NB4 (cell line): ENCODE data around the gene LIN54.

Experiments used
- DNase-seq: peaks from one replicate; pipeline ENCODE4 v3.0.0; 2010; ENCODE audit warnings: low read depth
- H3K4me3 ChIP-seq: one replicate; pipeline ENCODE4 v1.5.1; 2011; ENCODE audit warnings: mild to moderate bottlenecking, low read depth, low read length, moderate library complexity
- MYC ChIP-seq: IDR thresholded peaks from 2 replicates; pipeline ENCODE4 v1.6.1; 2011; ENCODE audit warnings: low read depth, low read length
- POLR2A ChIP-seq: IDR thresholded peaks from 2 replicates; pipeline ENCODE4 v1.6.1; 2011; ENCODE audit warnings: mild to moderate bottlenecking; ENCODE audit not compliant: insufficient read length; ENCODE audit errors: extremely low read depth
- TF ChIP-seq, protein P1 (sequence below): IDR thresholded peaks from 2 replicates; pipeline ENCODE4 v1.6.1; 2011; ENCODE audit warnings: low read depth, low read length
- TF ChIP-seq, protein P2 (sequence below): IDR thresholded peaks from one replicate; pipeline ENCODE4 v1.5.1; 2012; ENCODE audit warnings: low read depth, low read length

Gene LIN54

DNA sequence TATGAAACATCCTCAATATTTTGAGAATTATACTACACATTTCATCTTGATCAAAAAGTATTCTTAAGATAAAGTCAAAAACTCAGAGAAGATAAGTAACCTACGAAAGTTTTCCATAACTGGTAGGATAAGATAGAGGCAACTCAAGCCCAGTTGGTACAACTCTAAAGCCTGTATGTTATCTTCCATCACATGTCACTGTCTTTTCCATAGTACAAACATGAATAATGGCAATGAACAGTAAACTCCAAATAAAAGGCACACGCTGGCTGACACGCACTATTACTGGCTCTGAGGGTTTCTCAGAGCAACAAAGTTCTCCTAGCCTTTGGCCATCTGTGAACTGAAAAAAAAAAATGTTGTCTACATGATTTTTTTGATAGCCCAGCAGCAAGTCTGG, 27.2 kb downstream of the LIN54 start:
- TF ChIP-seq POLR2A: no peak
- TF ChIP-seq, protein P1, sequence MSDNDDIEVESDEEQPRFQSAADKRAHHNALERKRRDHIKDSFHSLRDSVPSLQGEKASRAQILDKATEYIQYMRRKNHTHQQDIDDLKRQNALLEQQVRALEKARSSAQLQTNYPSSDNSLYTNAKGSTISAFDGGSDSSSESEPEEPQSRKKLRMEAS: no peak
- TF ChIP-seq, protein P2, sequence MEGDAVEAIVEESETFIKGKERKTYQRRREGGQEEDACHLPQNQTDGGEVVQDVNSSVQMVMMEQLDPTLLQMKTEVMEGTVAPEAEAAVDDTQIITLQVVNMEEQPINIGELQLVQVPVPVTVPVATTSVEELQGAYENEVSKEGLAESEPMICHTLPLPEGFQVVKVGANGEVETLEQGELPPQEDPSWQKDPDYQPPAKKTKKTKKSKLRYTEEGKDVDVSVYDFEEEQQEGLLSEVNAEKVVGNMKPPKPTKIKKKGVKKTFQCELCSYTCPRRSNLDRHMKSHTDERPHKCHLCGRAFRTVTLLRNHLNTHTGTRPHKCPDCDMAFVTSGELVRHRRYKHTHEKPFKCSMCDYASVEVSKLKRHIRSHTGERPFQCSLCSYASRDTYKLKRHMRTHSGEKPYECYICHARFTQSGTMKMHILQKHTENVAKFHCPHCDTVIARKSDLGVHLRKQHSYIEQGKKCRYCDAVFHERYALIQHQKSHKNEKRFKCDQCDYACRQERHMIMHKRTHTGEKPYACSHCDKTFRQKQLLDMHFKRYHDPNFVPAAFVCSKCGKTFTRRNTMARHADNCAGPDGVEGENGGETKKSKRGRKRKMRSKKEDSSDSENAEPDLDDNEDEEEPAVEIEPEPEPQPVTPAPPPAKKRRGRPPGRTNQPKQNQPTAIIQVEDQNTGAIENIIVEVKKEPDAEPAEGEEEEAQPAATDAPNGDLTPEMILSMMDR: no peak
- no peak for TF ChIP-seq MYC
- no peak for DNase-seq

DNA sequence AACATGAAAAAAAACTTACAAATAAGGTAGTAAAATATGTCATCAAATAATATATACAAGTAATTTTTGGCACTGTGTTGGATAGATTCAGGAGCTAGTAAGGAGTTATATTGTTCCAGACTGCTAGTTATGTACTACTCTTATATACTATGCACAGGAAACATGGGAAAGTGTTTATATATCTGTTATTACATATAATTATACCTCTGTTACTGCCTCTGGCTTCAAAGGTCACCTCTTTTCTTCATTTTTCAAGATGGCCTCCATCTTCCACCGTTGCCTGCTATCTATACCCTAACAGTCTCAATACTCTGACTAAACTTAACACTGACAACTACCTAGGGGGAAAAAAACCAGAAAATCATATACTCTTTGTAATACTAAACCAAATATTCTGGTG, 29.5 kb downstream of the LIN54 start:
- DNase-seq: no peak
- no peak for TF ChIP-seq MYC
- TF ChIP-seq, protein P1: no peak
- TF ChIP-seq POLR2A: no peak
- H3K4me3 ChIP-seq: no peak overlapping the region

More for the DNA sequence above, 27.2 kb downstream of the LIN54 start:
- H3K4me3 ChIP-seq: no peak overlapping the region

DNA sequence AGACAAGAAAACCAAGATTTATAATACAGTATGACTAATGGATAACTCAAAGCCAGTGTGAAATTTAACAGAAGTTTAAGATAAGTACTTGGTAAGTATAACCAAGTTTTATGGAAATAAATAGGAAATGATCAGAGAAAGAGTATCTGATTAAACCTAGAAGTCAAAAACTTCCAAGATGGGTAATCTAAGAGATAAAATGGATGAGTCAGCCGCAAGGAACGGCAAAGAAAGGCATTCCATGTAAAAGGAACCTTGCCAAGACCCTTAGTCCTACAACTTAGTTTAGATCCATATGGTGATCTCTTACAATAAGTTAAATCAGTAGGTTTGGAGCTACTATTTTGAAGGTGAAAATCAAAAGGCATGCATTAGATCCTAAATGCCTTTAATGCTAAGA, 34.8 kb downstream of the LIN54 start:
- DNase-seq: no peak
- H3K4me3 ChIP-seq: no peak overlapping the region
- TF ChIP-seq, protein P1: no peak
- TF ChIP-seq, protein P2: no peak
- TF ChIP-seq MYC (no peak), POLR2A (no peak)

DNA sequence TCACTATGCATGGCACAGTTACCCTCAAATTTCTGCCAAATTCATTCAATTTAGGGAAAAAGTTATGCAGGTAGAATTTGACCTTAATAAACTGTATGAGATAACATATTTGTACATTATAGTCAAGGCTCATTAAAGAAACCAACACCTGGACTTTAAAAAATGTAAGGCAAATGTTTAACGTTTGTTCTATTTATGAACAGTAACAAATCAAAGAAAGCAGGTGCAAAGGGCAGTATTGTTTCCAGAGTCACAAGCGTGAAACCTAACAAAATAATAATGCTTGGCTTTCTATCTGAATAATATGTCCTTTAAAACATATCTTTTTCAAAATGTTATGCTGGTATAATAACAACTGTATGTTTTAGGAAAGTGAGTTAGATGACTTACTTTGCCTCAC, 41.2 kb downstream of the LIN54 start:
- H3K4me3 ChIP-seq: no peak overlapping the region
- TF ChIP-seq, protein P2: no peak
- TF ChIP-seq POLR2A: no peak
- no peak for TF ChIP-seq MYC
- TF ChIP-seq, protein P1: no peak
- no peak for DNase-seq

DNA sequence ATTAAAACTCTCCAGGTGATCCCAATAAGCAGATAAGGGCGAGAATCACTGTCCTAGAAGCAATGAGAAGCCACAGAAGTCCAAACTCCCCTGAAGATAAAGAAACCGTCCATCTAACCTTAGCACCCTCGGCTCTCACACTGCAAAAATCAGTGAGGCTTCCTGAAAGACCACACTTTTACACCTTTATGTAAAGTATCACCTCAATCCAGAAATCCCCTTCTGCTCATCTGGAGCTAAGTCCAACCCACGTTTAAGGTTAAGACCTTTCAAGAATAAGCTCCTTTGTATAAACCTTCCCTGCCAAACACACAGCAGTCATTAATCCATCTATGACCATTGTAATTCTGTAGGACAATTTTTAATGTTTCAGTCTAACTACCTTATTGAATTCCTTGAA, 41.7 kb downstream of the LIN54 start:
- H3K4me3 ChIP-seq: no peak overlapping the region
- TF ChIP-seq, protein P2: no peak
- TF ChIP-seq POLR2A: no peak
- no peak for TF ChIP-seq MYC
- TF ChIP-seq, protein P1: no peak

DNA sequence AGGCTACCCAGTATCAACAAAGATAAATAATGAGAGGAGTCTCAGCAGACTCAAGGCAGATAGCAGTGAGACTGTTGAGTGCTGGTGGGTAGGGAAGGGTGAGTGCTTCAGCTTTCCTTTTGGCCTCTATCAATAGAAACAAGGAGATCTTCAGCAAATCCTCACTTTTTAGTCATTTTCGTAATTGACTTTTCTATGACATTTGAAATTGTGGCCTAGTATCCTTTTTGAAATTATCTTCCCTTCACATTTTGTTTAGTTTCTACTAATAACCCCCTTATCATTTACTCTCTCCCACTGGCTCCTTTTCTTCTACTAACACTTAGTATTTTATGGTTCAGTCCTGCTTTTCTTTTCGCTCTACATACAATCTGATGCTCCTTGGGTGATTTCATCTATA, 44.9 kb downstream of the LIN54 start:
- no peak overlapping the region for H3K4me3 ChIP-seq
- TF ChIP-seq, protein P1: no peak
- TF ChIP-seq MYC (no peak), POLR2A (no peak)
- TF ChIP-seq, protein P2: no peak
- no peak for DNase-seq

More for the DNA sequence above, 41.7 kb downstream of the LIN54 start:
- DNase-seq: no peak
